Inferior parietal cortex (tissue), 1 donor: ENCODE results near the gene GUF1.

ENCODE experiments used
- DNase-seq: peaks from one replicate; pipeline ENCODE4 v3.0.0-alpha.2; 2016; ENCODE audit errors: extremely low spot score

GUF1 gene

GRCh38 chr4:44678094-44679041, at the start of gene GUF1:
GUF1 (plus strand) TSS chr4:44678420; CDS start chr4:44678623, 203 bp downstream.
- DNase-seq, result peak; percentile 94

- peak; percentile 84 for DNase-seq
These were observed 48.8 kb upstream of the GUF1 start for GRCh38 chr4:44629280-44629866.

GRCh38 chr4:44632089-44632488, 46.1 kb upstream of the GUF1 start:
- no peak for DNase-seq

GRCh38 chr4:44632733-44633132, 45.5 kb upstream of the GUF1 start:
- no peak for DNase-seq

DNA sequence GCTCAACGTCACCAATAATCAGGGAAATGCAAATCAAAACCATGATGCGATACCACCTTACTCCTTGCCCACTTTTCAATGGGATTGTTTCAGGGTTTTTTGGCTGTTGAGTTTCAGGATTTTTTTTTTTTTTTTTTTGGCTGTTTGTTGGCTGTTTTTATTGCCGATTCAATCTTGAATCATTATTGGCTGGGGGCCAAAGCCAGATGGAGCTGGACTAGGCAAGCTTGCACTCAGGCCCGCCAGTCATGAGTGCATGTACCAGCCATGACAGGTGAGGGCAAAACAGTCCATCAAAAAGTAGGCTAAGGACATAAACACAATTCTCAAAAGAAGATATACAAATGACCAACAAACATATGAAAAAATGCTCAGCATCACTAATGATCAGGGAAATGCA, 40.1 kb upstream of the GUF1 start:
- no peak for DNase-seq

GRCh38 chr4:44646151-44646550, 32.1 kb upstream of the GUF1 start:
- no peak for DNase-seq

GRCh38 chr4:44651425-44651824, 26.8 kb upstream of the GUF1 start, which contains the start of gene YIPF7:
YIPF7 (minus strand) TSS chr4:44651625; CDS start chr4:44650100, 1,525 bp downstream.
- DNase-seq, result peak; percentile 56

- no peak for DNase-seq
These were observed 26.2 kb upstream of the GUF1 start for GRCh38 chr4:44652002-44652401.

DNA sequence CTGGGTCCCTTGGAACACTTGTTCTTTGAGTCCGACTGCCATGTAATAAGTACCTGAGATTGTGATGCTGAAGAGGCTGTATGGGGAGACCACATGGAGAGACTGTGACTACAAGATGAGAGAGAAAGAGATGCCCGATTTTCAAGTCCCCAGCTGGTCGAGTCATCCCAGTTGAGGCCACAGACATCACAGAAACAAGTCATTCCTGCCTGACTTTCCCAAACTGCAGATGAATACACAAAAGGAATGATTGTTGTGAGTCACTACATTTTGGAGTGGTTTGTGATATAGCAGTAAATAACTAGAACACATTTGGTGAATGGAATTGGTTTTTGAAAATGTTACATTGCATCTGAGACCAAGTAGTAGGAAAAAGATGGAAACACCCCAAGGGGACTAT, 17.8 kb upstream of the GUF1 start:
- DNase-seq, result no peak

- DNase-seq, result no peak
These were observed 16.1 kb upstream of the GUF1 start for GRCh38 chr4:44661940-44662622.

DNA sequence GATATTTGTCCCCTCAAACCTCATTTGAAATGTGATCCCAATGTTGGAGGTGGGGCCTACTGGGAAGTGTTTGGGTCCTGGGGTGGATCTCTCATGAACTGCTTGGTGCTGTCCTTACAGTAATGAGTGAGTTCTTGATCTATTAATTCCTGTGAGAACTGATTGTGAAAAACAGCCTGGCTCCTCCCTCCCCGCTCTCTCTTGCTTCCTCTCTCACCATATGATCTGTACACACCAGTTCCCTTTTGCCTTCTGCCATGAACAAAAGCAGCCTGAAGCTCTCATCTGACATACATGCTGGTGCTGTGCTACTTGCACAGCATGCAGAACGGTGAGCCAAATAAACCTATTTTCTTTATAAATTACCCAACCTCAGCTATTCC, 15.6 kb upstream of the GUF1 start:
- no peak for DNase-seq

DNA sequence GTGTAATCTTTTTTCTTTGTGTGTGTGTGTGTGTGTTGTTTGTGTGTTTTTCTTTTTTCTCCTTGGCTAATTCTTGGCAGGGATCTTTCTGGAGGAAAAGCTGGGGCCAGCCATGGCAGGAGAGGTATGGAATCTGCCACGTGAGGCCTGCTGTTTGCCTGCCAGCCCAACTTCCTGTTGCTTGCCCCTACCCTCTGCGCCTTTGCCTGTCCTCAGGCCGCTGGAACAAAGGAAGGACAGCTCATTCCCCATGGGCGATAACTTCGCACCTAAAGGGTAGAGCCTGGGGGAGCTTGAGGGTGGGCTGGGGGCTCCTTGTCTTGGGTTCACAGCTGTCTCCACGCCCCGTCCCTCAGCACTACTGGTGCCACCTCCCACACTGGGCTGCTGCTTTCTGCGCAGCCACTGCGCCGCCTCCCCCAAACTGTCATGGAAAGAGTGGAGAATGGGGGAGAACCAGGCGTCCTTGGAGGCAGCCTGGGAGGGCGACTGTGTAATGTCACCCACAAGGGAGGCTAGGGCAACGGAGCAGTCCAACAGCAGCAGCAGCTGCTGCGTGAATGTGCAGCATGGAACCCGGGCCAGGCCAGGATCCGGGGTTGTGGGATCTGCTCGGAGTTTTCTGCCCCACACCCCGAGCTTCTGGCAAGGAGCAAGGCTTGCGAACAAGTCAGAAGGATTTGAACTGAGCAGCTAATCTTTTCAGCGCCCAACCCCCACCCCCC, 14.5 kb upstream of the GUF1 start:
- no peak for DNase-seq

DNA sequence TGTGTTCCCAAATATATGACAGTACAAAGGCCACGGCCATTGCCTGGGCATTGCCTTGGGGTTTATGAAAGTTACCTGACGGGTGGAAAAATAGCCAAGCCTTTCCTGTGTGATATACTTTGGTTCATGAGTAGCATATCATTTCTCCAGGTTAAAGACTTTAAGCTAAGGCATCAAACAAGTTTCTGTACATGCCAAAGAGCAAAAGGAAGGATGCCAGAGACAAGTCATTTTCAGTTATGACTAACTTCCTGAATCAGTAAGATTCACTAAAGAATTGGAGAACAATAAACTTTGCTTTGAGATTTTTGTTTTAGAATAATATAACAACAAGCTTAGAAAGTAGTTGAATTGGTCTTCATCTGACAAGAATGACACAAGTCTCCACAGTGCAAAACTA, 9.7 kb upstream of the GUF1 start:
- DNase-seq, result no peak

DNA sequence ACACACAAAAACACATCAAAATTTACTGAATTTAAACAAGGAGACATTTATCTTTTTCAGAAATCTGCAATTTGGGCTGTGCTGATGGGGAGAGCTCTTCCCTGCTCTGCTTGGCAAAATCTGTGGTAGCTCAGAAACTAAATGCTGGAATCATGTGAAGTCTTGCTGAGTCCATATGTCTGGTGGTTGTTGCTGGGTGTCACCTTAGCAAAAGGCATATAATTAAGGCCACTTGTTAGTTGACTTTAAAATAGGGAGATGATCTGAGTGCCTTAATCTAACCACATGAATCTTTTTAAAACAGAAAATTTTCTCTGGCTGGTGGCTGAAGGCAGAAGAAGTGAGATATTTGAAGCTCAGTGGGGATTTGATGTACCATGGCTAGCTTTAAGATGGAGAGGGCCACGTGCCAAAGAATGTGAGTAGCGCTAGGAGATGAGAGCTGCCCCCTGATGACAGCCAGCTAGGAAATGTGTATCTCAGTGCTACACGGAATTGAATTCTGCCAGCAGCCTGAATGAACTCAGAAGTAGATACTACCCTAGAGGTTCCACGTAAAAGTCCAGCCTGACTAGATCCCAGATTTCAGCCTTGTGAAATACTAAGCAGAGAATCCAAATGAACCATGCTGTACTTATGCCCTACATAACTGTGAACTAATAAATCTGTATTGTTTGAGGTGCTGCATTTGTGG, 7.6 kb upstream of the GUF1 start:
- DNase-seq, result no peak

GRCh38 chr4:44671636-44672035, 6.6 kb upstream of the GUF1 start:
- no peak for DNase-seq

GRCh38 chr4:44674471-44674870, 3.7 kb upstream of the GUF1 start:
- DNase-seq, result no peak

DNA sequence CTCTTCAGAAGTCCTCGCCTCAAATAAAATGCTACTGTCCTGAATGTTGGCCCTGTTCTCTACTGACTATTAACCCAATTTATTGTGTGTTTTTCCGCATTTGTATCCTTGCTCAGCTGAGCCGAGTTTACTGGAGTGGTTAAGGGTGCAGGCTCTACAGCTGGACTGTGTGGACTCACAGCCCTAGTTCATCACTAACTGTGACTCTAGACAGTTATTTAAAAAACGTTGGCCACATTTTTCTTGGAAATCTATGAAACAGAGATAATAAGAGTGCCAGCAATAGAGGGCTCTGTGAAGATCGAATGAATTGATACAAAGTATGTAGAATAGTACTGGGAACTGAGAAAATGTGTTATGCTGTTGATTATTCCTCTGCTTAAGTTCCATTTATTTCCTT, 2.9 kb upstream of the GUF1 start:
- DNase-seq, result no peak

- no peak for DNase-seq
These were observed 840 bp downstream of the GUF1 start for GRCh38 chr4:44679060-44679459.

DNA sequence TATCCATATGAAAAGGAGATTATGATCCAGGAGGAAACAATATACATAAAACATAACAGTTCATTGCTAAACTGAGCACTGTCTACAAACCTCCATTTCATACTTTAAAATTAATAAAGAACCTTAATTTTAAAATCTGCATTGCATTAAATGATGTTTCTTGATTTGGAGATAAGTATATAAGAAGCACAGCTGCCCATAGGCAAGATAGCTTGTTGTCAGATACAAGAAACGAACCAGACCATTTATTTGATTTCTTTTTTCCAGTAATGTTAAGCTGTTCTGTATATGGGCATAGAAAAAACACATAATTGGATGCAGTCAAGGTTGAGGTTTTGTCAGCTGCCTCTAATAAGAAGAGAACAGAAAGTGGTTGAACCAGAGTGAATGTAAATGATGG, 6.4 kb downstream of the GUF1 start:
- DNase-seq, result no peak

GRCh38 chr4:44700427-44700826, 22.2 kb downstream of the GUF1 start:
- DNase-seq, result no peak

GRCh38 chr4:44701037-44701436, 22.8 kb downstream of the GUF1 start:
- no peak for DNase-seq
